H54 (cell line): ENCODE measurements around the gene METTL9.
"Not testable (repeated sequence)": the region's sequence is repeated elsewhere in the genome, so short reads cannot be mapped to it uniquely, and the experiment has no call there.

ENCODE experiments used
- DNase-seq: peaks from one replicate; pipeline ENCODE4 v3.0.0; 2011; ENCODE audit warnings: low spot score, mixed read lengths; ENCODE audit not compliant: insufficient read length
- FAIRE-seq: peaks from 3 replicates; lab custom pipeline; 2011; peaks lifted over from hg19 to GRCh38; lab: Jason Lieb, UNC
- POLR2A ChIP-seq: IDR thresholded peaks from 2 replicates; pipeline ENCODE4 v1.6.1; 2011; ENCODE audit warnings: low read depth, mild to moderate bottlenecking, low read length

The METTL9 gene

DNA sequence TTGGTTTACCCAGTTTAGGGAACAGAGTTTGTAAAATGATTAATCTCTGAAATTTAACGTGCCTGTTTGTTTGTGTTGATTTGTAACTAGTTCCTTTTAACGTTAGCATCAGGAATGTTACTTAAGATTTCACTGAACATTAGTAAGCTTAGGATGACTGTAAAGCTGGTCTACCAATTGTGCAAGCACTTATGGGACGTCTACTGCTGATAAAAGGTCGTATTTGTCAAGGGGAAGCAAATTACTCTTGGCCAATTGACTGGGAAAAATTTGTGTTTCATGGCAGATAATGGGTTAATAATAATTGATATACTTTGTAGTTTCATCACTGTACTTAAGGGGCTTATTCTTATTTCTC is 11.8 kb downstream of the METTL9 start:
- no peak for DNase-seq
- no peak for FAIRE-seq
- TF ChIP-seq POLR2A: no peak

DNA sequence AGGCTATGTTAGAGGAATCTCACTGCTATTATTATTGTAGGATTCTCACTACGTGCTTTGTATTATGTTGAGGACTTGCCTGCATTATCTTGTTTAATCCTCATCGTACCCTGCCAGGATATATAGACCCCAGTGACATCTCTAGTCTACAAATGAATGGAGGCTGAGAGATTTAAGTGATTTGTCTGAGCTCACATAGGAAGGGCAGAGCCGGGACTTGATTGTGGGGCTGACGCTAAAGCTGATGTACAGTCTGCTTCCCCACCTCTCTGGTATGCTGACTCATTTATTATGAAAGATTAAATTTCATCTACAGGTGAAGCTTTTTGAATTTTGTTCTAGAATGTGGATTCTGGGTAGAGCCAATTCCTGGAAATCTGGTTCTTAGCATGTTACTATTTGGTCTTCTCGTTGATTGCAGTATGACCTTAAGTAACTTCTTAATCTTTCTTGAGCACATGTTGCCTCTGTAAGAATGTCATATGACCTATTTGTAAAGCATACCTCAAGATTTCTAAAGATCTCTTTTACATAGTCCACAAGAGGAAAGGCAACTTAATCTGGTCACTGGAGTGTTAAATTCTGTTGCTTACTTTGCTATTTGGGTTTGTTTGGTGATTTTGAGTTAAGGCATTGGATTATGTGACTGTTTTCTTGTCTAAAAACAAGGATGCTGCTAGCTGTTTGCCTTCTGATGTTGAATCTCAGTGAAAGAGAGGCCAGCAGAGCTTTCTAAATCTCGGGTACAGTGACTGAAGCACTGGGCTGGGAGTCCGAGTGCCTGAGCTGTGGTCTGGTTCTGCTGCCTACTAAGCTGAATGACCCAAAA is 12.4 kb downstream of the METTL9 start:
- FAIRE-seq (no peak), DNase-seq (no peak)
- no peak for TF ChIP-seq POLR2A

DNA sequence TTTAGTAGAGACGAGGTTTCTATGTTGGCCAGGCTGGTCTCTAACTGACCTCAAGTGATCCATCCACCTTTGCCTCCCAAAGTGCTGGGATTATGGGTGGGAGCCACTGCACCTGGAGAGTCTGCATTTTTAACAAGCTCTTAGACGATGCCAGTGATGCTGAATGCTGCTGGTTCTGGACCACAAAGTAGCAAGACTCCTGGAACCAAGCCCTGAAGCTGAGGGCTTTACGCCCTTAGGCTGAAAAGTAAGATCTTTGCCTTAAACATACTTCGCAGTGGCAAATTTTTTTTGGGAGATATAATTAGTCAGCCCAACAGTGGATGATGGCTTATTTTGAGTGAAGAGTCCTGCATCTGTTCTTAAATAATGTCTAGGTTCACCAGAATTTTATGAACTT is 14.0 kb downstream of the METTL9 start:
- DNase-seq: no peak
- TF ChIP-seq POLR2A: no peak
- no peak for FAIRE-seq

DNA sequence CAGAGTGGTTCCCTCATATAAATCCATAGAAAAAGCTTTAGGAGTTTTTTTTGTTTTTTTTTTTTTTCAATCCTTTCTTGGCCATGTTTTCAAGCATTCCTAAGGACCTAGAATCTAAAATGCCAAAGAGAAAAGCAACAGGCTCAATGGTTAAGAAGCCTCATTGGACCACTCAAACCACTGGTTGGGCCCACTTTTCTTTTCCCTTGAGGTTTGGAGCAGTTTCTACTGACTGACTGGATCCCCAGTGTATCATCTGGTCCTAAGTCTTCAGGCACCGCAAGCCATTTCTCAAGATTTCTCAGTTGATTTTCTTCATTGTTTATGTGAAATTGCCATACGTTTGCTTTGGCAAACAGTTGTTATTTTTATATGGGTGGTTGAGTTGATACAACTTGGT is 14.4 kb downstream of the METTL9 start:
- no peak for TF ChIP-seq POLR2A

DNA sequence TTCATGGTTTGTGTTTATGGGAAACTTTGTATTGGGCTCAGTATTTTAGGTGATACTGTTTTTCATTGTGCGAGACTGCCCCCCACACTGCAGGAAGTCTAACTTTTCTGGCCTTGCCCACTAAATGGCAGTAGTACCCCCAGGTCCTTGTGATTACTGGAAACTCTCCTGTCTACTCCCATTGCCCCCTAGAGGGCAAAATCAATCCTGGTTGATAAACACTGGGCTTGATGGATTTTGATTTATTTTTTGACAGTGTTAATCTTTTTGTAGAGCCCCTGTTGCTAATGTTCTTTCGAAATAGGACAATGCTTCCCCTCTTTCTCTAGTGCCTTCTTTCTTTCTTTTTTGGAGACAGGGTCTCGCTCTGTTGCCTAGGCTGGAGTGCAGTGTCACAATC is 15.5 kb downstream of the METTL9 start:
- FAIRE-seq: no peak
- TF ChIP-seq POLR2A: no peak
- DNase-seq: no peak

More for the DNA sequence above, 14.4 kb downstream of the METTL9 start:
- no peak for DNase-seq
- FAIRE-seq: no peak

DNA sequence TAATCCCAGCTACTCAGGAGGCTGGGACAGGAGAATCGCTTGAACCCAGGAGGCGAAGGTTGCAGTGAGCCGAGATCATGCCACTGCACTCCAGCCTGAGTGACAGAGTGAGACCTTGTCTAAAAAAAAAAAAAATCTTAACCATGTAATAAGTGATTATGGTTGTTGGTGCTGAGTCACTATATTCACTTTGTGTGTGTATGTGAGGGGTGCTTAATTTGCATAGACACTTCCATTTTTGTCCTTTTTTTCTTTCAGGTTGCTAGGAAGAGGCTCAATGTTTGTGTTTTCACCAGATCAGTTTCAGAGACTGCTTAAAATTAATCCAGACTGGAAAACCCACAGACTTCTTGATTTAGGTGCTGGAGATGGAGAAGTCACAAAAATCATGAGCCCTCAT is 18.2 kb downstream of the METTL9 start:
- DNase-seq: no peak
- FAIRE-seq: no peak
- TF ChIP-seq POLR2A: no peak

DNA sequence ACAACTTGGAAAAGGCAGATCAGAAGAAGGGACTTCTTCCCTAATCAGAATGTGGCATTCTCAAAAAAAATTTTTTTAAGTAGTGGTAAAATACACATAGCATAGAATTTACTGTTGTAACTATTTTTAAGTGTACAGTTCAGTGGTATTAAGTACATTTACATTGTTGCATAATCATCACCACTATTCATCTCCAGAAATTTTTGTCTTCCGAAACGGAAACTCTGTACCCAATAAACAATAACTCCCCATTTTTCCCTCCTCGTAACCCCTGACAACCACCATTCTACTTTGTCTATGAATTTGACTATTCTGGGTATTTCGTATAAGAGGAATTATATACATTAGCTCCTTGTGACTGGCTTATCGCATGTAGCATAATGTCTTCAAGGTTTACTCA is 18.9 kb downstream of the METTL9 start:
- no peak for DNase-seq
- no peak for TF ChIP-seq POLR2A
- FAIRE-seq: no peak

DNA sequence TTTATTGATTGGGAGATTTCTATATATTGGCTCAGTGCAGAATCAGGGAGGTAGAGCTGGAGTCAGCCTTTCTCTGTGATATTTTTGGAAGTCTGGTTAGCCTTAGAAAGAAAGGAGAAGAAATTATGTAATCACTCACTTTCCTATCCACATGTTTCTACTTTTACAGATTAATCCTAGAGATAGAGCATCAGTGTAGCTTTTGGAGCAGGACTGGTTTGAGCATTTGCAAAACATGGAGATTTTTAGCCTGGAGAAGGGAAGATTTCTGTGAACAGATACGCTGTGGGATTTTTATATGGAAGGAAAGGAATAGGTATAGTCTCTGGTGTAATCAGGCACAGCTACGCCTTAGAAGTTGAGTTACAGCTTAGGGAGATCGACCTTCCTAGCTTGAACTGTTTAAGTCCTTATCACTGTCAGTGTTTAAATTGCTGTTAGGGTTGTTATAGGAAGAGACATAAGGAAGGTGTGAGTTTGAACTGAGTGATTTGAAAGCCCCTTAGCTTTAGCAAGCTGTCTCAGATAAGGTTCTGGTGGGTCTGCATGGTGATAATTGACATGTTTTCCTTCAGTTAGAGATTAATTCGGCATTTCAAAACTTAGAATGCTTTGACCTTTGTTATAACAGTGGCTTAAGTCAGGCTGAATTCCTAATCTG is 20.5 kb downstream of the METTL9 start:
- DNase-seq (no peak), FAIRE-seq (no peak)
- TF ChIP-seq POLR2A: no peak

DNA sequence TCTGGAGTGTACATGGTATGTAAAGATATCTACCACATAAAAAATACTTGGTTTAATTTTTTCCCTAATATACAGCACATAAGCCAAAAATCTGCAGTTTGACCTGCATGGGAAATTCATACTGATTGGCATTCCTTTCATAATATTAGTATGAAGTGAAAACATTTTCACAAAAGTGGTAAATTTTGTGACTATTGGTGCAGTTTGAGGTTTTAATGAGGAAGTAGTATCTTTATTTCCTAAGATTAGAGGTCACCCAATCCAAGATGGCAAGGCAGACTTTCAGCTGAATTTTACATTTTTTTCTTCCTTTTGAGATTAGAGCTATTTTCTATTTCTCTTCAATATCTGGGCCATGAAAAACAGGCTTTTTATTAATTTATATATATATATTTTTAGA is 21.2 kb downstream of the METTL9 start:
- no peak for FAIRE-seq
- DNase-seq: no peak
- TF ChIP-seq POLR2A: no peak

GRCh38 chr16:21622545-21622944 is 23.2 kb downstream of the METTL9 start:
- TF ChIP-seq POLR2A: no peak
- DNase-seq (no peak), FAIRE-seq (no peak)

GRCh38 chr16:21625026-21625425 is 25.6 kb downstream of the METTL9 start:
- DNase-seq: no peak
- TF ChIP-seq POLR2A: no peak
- FAIRE-seq: no peak

GRCh38 chr16:21626659-21627277 is 27.4 kb downstream of the METTL9 start:
- no peak for DNase-seq
- no peak for TF ChIP-seq POLR2A
- FAIRE-seq: no peak

- DNase-seq (no peak), FAIRE-seq (no peak)
- TF ChIP-seq POLR2A: no peak
Observed at GRCh38 chr16:21628121-21628726, 28.8 kb downstream of the METTL9 start.

- FAIRE-seq (no peak), DNase-seq (no peak)
- no peak for TF ChIP-seq POLR2A
Observed at GRCh38 chr16:21628772-21629171, 29.4 kb downstream of the METTL9 start.

DNA sequence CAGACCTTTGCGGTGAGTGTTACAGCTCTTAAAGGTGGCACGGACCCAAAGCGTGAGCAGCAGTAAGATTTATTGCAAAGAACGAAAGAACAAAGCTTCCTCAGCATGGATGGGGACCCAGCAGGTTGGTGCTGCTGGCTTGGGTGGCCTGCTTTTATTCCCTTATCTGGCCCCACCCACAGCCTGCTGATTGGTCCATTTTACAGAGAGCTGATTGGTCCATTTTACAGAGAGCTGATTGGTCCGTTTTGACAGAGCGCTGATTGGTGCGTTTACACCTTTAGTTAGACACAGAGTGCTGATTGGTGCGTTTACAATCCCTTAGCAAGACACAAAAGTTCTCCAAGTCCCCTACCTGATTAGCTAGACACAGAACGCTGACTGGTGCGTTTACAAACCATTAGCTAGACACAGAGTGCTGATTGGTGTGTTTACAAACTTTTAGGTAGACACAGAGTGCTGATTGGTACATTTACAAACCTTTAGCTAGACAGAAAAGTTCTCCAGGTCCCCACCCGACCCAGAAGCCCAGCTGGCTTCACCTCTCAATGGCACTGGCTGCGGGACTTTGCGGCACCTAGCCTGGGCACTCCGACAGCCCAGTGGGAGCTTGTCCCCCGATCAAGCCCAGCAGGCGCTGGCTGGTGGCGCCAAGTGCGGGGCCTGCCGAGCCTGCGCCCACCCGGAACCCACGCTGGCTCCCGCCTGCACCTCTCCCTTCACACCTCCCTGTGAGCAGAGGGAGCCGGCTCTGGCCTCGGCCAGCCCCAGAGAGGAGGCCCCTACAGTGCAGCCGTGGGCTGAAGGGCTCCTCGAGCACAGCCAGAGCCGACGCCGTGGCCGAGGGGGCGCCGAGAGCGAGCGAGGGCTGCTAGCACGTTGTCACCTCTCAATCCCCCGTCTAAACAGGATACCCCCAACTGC is 30.5 kb downstream of the METTL9 start:
- FAIRE-seq, DNase-seq: not testable (repeated sequence)

GRCh38 chr16:21630866-21631265 is 31.5 kb downstream of the METTL9 start:
- not testable (repeated sequence) for DNase-seq, FAIRE-seq

DNA sequence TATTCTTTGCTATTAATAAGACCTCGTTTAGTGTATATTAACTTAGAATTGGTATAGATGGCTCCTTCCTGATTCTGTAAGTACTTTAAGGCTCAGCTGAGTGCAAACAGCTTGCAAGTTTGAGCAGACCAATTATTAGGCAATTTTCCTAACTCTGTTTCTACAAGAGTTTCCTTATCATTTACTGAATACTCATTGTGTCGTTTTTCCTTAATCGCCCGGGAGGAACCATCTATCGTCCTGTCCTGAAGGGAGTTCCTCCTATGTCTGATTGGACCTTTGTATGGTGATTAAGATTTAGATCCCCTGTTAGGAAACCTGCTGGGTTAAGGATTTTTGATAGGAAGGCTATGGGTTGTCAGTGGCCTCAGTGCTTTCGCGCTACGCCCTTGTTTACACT is 32.0 kb downstream of the METTL9 start:
- not testable (repeated sequence) for DNase-seq, FAIRE-seq
